GM12873 (cell line): ENCODE measurements around the gene TFIP11.

Source experiments
- CTCF ChIP-seq: IDR thresholded peaks from 2 replicates; pipeline ENCODE4 v1.5.1; 2012; ENCODE audit warnings: low read depth, mild to moderate bottlenecking, moderate library complexity, low read length, control low read depth; ENCODE audit not compliant: insufficient read depth; ENCODE audit errors: missing control alignments

TFIP11 gene

DNA sequence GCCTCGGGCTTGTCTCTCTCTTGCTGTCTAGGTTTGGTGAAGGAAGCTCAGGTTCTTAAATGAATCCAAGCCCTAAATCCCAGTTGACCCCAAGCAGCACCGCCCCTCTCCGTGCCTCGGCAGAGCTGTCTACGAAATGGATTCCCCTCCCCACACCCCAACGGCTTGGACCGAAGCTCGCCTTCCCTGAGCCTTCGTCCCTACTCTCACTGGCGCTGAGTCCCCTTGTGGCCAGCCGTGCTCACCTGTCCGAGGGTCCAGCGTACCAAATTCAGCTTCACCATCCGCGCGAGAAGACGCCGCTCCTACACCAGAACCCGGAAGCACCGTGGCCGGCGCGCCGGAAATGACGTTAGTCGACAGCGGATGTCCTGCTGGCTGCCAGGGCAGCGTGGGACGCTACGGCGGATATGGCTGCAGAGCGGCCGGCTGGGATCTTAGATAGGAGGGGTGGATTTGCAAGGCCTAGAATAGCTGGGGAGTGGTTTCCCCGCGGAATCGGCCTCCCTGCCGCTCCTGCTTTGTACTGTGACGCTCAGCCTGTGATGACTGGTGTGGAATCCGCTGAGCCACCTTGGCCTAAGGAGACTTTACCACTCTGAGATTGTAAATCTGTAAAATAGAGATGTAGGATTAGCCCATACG lies at the start of gene TFIP11:
TSS of gene TFIP11 (minus strand) at position 325 of the 645 bp plus-strand sequence. CDS start 2,201 bp downstream, outside the sequence.
- no peak for TF ChIP-seq CTCF

GRCh38 chr22:26561756-26562417 lies 49.6 kb upstream of the TFIP11 start:
- no peak for TF ChIP-seq CTCF

GRCh38 chr22:26559961-26560575 lies 47.8 kb upstream of the TFIP11 start:
- no peak for TF ChIP-seq CTCF

- no peak for TF ChIP-seq CTCF
Measured at GRCh38 chr22:26558248-26558895, 46.1 kb upstream of the TFIP11 start.

- no peak for TF ChIP-seq CTCF
Measured at GRCh38 chr22:26556904-26557303, 44.6 kb upstream of the TFIP11 start.

GRCh38 chr22:26555478-26555877 lies 43.2 kb upstream of the TFIP11 start:
- no peak for TF ChIP-seq CTCF

GRCh38 chr22:26554956-26555355 lies 42.7 kb upstream of the TFIP11 start:
- no peak for TF ChIP-seq CTCF
